ENCODE data around the gene HOXD3.

The HOXD3 gene

GRCh38 chr2:176212276-176212675 lies 55.2 kb downstream of the HOXD3 start:
- DNase-seq (ENCODE audit: low spot score): no peak

GRCh38 chr2:176213406-176213805 lies 56.3 kb downstream of the HOXD3 start:
- DNase-seq (ENCODE audit: low spot score): no peak

Measured in left forelimb (tissue), 1 donor.